ENCODE measurements around the gene PELI1.

DNA sequence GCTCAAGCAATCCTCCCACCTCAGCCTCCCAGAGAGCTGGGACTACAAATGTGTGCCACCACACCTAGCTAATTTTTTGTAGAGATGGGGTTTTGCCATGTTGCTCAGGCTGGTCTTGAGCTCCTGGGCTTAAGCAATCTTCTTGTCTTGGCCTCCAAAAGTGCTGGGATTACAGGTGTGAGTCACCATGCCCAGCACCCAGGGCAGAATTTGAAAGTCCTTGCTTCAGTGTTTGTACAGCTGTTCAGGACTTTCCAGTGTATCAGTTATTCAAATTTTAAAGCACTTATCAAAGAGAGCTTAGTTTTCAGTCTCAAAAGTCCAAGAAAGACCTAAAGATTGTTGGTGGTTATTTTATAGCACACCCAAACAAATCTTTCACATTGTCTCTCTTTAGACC, 81.4 kb downstream of the PELI1 start:
- TF ChIP-seq, protein P1, sequence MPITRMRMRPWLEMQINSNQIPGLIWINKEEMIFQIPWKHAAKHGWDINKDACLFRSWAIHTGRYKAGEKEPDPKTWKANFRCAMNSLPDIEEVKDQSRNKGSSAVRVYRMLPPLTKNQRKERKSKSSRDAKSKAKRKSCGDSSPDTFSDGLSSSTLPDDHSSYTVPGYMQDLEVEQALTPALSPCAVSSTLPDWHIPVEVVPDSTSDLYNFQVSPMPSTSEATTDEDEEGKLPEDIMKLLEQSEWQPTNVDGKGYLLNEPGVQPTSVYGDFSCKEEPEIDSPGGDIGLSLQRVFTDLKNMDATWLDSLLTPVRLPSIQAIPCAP (CRISPR knock-in tag; IDR thresholded peaks at IDR 0.05) = no peak
- no peak for TF ChIP-seq ZNF138 (CRISPR knock-in tag; conservative IDR thresholded peaks at IDR 0.05)

Measured in WTC11 (cell line).